Left lung (tissue), 10 donors: ENCODE data around the gene CCBE1. TPM values are rescaled to one million over a fixed set of nuclear protein-coding genes. Genes with fewer than 3 reads are reported as not detected.

Source experiments
- ATAC-seq: fragments of 200-7000 bp; cut with Tn5 transposase; one replicate; pipeline ENCODE4 v1.9.1; 2020; ENCODE audit warnings: moderate library complexity
- DNase-seq, 4 donors: peaks; one replicate each; pipeline ENCODE4 v3.0.0-alpha.2; 2013 to 2020
- H3K27ac ChIP-seq, 2 donors: fragments of 200-600 bp; sonication (generic) in 1 of 2; one replicate each; pipeline versions ENCODE4 v1.5.0 to v1.8.0; 2020 to 2021
- H3K27me3 ChIP-seq, 2 donors: fragments of 200-600 bp; sonication (generic) in 1 of 2; one replicate each; pipeline versions ENCODE4 v1.5.0 to v1.8.0; 2020 to 2021
- H3K36me3 ChIP-seq, 2 donors: fragments of 200-600 bp; sonication (generic) in 1 of 2; one replicate each; pipeline versions ENCODE4 v1.5.0 to v1.8.0; 2020 to 2021
- H3K4me1 ChIP-seq, 2 donors: fragments of 200-600 bp; one replicate each; pipeline ENCODE4 v1.8.0; 2021
- H3K4me3 ChIP-seq, 2 donors: fragments of 200-600 bp; sonication (generic) in 1 of 2; one replicate each; pipeline versions ENCODE4 v1.5.0 to v1.8.0; 2020 to 2021; ENCODE audit warnings: mild to moderate bottlenecking in 1 of 2
- H3K9me3 ChIP-seq, 2 donors: fragments of 200-600 bp; sonication (generic) in 1 of 2; one replicate each; pipeline versions ENCODE4 v1.5.0 to v1.8.0; 2020 to 2021
- intact Hi-C, 2 donors: fragments of 100-400 bp; cut with DNase I; formaldehyde crosslinking; loops; one replicate each; pipeline versions ENCODE4 v1.11.2 to v1.14.2; 2022
- polyA plus RNA-seq, 6 donors: library from polyadenylated mRNA; unstranded; fragments of 120-200 nt; gene quantifications; one replicate each; pipeline ENCODE4 v1.2.1, GENCODE V29; 2013; ENCODE audit not compliant: insufficient read length in 6 of 6
- total RNA-seq, 2 donors: library from RNA; stranded (reverse); fragmentation: NEBNext Ultra II Directional; extraction: Animal tissue kit (Norgen Biotek cat#: 25700); gene quantifications; one replicate each; pipeline ENCODE4 v1.2.1, GENCODE V29; 2021
- TF ChIP-seq, protein P1 (sequence below), 2 donors: fragments of 200-600 bp; sonication (generic) in 1 of 2; IDR thresholded peaks; one replicate each; pipeline versions ENCODE4 v1.5.0 to v1.8.0; 2021; ENCODE audit warnings: antibody characterized with exemption in 2 of 2
- donor health status: DM: no; HTN: yes; CAD: no.
- donor health status: DM: no; HTN: no; CAD: no.

Gene CCBE1
- total and polyA plus RNA-seq, 8 donors: 16.0 to 96.5 (median 84.1) TPM

DNA sequence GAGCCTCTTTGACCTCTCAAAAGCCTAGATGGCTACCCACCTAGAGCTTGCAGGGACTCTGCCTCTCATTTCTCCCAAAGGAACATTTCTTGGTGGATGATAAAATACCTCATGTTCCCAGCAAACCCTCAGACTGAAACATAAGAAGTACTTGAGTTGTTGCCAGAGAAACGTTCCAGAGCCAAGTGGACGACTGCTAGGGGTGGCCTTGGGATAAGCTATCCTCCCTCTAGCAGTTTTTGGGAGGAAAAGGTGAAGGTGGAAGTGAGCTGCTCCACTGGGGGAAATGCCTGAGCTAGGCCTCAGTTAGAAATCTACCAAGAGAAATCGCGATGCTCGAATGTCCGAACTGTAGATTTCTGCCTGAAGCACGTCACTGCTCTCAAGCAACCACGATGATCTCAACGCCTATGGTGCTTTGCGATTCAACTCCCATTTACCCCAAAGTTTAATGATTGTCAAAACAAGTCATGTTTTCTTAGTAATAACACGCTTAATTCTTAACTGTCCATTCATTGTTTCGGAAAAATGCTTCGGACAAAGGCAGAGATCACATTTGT, 91.5 kb downstream of the CCBE1 start:
- H3K4me1 ChIP-seq: no peaks in the 10 kb centered on the region
- DNase-seq: peak in 1 of 4 donors; percentile 38
- no peaks in the 10 kb centered on the region for H3K27me3 ChIP-seq
- ATAC-seq: no peak
- no peaks in the 10 kb centered on the region for H3K9me3 ChIP-seq
- no peak overlapping the region for H3K27ac ChIP-seq
- H3K4me3 ChIP-seq: no peak overlapping the region
- TF ChIP-seq, protein P1, sequence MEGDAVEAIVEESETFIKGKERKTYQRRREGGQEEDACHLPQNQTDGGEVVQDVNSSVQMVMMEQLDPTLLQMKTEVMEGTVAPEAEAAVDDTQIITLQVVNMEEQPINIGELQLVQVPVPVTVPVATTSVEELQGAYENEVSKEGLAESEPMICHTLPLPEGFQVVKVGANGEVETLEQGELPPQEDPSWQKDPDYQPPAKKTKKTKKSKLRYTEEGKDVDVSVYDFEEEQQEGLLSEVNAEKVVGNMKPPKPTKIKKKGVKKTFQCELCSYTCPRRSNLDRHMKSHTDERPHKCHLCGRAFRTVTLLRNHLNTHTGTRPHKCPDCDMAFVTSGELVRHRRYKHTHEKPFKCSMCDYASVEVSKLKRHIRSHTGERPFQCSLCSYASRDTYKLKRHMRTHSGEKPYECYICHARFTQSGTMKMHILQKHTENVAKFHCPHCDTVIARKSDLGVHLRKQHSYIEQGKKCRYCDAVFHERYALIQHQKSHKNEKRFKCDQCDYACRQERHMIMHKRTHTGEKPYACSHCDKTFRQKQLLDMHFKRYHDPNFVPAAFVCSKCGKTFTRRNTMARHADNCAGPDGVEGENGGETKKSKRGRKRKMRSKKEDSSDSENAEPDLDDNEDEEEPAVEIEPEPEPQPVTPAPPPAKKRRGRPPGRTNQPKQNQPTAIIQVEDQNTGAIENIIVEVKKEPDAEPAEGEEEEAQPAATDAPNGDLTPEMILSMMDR (IDR thresholded peaks at IDR 0.05): no peak
- intact Hi-C loops: no loop called here
- no peaks in the 10 kb centered on the region for H3K36me3 ChIP-seq

DNA sequence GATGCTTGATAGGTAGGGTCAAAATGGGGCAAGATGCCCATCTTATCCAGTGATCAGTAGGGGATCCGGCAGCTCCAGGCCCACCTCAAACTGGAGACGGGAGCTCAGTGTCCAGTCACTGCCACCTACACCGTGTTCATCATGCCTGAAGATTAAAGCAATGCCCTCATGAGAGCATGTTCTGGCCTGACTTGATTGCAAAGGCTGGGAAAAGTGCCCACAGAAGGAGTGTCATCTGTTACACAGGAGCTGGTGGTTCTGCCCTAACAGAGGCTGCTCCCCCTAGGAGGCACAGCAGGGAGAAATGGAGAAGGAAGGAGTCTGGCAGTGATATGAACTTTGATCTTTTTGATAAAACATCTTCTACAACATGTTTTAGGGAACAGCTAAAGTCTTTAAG, 92.3 kb downstream of the CCBE1 start:
- TF ChIP-seq, protein P1 (IDR thresholded peaks at IDR 0.05): no peak
- Histone ChIP-seq H3K4me1 (no peaks in the 10 kb centered on the region), H3K27ac (no peak overlapping the region), H3K4me3 (no peak overlapping the region), H3K27me3 (no peaks in the 10 kb centered on the region), H3K9me3 (no peaks in the 10 kb centered on the region), H3K36me3 (no peaks in the 10 kb centered on the region)
- ATAC-seq: no peak
- no peak for DNase-seq
- intact Hi-C loops: no loop called here

DNA sequence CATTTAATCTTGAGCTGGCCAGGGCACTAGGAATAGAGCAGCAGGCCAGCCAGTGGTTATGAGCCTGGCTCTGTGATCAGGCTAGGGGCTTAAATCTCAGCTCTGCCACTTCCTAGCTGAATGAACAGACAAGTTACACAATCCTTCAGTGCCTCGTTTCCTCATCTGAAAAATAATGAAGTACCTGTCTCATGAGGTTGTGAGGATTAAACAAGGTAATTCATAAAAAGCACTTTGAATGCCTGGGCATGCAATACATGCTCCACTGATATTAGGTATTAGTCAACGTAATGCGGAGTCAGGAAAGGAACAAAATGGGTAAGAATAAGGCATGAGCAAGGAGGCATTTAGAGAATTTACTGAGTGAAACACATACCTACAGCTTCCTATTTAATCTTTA, 100.2 kb downstream of the CCBE1 start:
- no peak overlapping the region for H3K27ac ChIP-seq
- H3K4me3 ChIP-seq: no peak overlapping the region
- DNase-seq (no peak), ATAC-seq (no peak)
- no peaks in the 10 kb centered on the region for H3K4me1 ChIP-seq
- TF ChIP-seq, protein P1 (IDR thresholded peaks at IDR 0.05): no peak
- no peaks in the 10 kb centered on the region for H3K9me3 ChIP-seq
- intact Hi-C loops: no loop called here
- H3K36me3 ChIP-seq: no peaks in the 10 kb centered on the region
- H3K27me3 ChIP-seq: no peaks in the 10 kb centered on the region

DNA sequence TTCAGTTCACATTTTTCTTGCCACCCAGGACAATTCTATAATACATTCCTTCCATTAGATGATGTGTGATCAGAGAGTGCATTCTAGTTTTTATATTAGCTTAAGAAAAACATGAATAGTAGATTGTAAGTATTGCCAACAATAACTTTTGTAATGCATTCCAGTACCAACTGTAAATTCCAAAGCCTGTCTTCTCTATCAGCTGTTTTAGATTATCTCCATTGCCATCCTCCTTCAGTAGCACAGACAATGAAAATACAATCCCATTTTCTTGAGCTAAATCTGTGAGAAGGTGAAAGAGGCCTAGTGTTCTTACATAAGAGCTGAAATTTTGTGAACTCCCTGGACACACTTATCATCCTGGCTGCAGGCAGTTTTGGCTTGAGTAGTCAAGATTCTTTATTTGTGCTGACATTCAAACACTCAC, 103.9 kb downstream of the CCBE1 start:
- intact Hi-C loops: no loop called here
- Histone ChIP-seq H3K9me3 (no peaks in the 10 kb centered on the region), H3K27me3 (no peaks in the 10 kb centered on the region), H3K4me3 (no peak overlapping the region), H3K27ac (no peak overlapping the region), H3K4me1 (no peaks in the 10 kb centered on the region), H3K36me3 (no peaks in the 10 kb centered on the region)
- ATAC-seq (no peak), DNase-seq (peak in 1 of 4 donors; percentile 31)
- TF ChIP-seq, protein P1 (IDR thresholded peaks at IDR 0.05): no peak

DNA sequence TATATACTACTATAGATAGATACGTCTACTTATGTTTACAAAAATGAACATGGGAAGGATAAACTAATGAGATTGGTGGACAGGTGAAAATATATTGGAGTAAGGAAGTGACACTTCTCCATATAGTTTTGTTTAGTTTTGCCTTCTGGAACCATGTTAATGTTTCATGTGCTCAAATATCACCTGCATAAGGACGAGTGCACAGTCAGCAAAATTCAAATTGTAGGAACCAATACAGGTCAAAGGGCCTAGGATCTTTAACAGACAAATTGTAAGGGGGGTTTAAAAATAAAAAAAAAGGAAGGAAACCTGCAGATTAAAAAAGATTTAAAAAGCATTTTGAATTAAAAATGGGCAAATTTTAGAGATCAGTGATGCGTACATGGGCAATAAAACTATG, 104.6 kb downstream of the CCBE1 start:
- ATAC-seq (no peak), DNase-seq (no peak)
- no peak overlapping the region for H3K4me3 ChIP-seq
- intact Hi-C loops: no loop called here
- H3K9me3 ChIP-seq: no peaks in the 10 kb centered on the region
- H3K36me3 ChIP-seq: no peaks in the 10 kb centered on the region
- TF ChIP-seq, protein P1 (IDR thresholded peaks at IDR 0.05): no peak
- no peaks in the 10 kb centered on the region for H3K4me1 ChIP-seq
- no peaks in the 10 kb centered on the region for H3K27me3 ChIP-seq
- H3K27ac ChIP-seq: no peak overlapping the region
